Neural cell (in vitro differentiated cells): ENCODE measurements around the gene ARHGAP10. TPM values are rescaled to one million over a fixed set of nuclear protein-coding genes. Genes with fewer than 3 reads are reported as not detected.

Experiments used
- H2AFZ ChIP-seq: fragments of 200-600, 300-800 bp; sonication (generic), shearing (Covaris generic); 2 replicates; pipeline ENCODE4 v1.6.0; 2014; ENCODE audit warnings: low read depth, mild to moderate bottlenecking, antibody characterized with exemption, low read length, moderate library complexity
- H3F3A ChIP-seq: fragments of 200-600 bp; shearing (Covaris generic); 2 replicates; pipeline ENCODE4 v1.6.1; 2016; ENCODE audit warnings: mild to moderate bottlenecking, moderate library complexity, mixed read lengths, antibody characterized with exemption, low read length; ENCODE audit not compliant: insufficient read depth, poor library complexity, severe bottlenecking
- H3K27ac ChIP-seq: fragments of 200-600, 300-800 bp; sonication (generic), shearing (Covaris generic); 2 replicates; pipeline ENCODE4 v1.5.1; 2014; ENCODE audit warnings: mild to moderate bottlenecking, low read length, moderate library complexity
- H3K27me3 ChIP-seq: fragments of 300-800, 200-600 bp; sonication (generic), shearing (Covaris generic); 2 replicates; pipeline ENCODE4 v1.6.0; 2014; ENCODE audit warnings: mild to moderate bottlenecking, low read depth, low read length, moderate library complexity; ENCODE audit not compliant: insufficient read depth
- H3K36me3 ChIP-seq: fragments of 300-800, 200-600 bp; sonication (generic), shearing (Covaris generic); 2 replicates; pipeline ENCODE4 v1.5.1; 2014; ENCODE audit warnings: mild to moderate bottlenecking, antibody characterized with exemption, low read length, moderate library complexity; ENCODE audit not compliant: insufficient read depth
- H3K4me2 ChIP-seq: fragments of 300-800, 200-600 bp; sonication (generic), shearing (Covaris generic); 2 replicates; pipeline ENCODE4 v1.6.0; 2014; ENCODE audit warnings: mild to moderate bottlenecking, low read length
- H3K4me3 ChIP-seq: fragments of 300-800, 200-600 bp; sonication (generic), shearing (Covaris generic); 2 replicates; pipeline ENCODE4 v1.5.1; 2014; ENCODE audit warnings: mild to moderate bottlenecking, low read length, moderate library complexity
- H3K79me2 ChIP-seq: fragments of 200-600 bp; shearing (Covaris generic); replicated peaks from 2 replicates; pipeline ENCODE4 v1.6.0; 2014; ENCODE audit warnings: mild to moderate bottlenecking, low read length, moderate library complexity; ENCODE audit not compliant: insufficient read depth
- H3K9ac ChIP-seq: fragments of 300-800, 200-600 bp; sonication (generic), shearing (Covaris generic); 2 replicates; pipeline ENCODE4 v1.6.1; 2016; ENCODE audit warnings: mild to moderate bottlenecking, low read length, mixed read lengths
- H3K9me2 ChIP-seq: fragments of 200-600 bp; shearing (Covaris generic); 2 replicates; pipeline ENCODE4 v1.6.1; 2016; ENCODE audit warnings: mild to moderate bottlenecking, low read length, mixed read lengths; ENCODE audit not compliant: insufficient read depth
- H3K9me3 ChIP-seq: fragments of 200-600, 300-800 bp; sonication (generic), shearing (Covaris generic); 2 replicates; pipeline ENCODE4 v1.6.1; 2016; ENCODE audit warnings: mild to moderate bottlenecking, mixed run types, low read length, moderate library complexity, mixed read lengths
- H4K20me1 ChIP-seq: fragments of 200-600 bp; shearing (Covaris generic); 2 replicates; pipeline ENCODE4 v1.6.1; 2016; ENCODE audit warnings: mild to moderate bottlenecking, mixed run types; ENCODE audit not compliant: insufficient read depth
- EP300 ChIP-seq: fragments of 450-650 bp; conservative IDR thresholded peaks from 2 replicates; pipeline ENCODE4 v1.6.1; 2014; ENCODE audit warnings: antibody characterized with exemption, mild to moderate bottlenecking, moderate library complexity; ENCODE audit not compliant: poor library complexity, severe bottlenecking
- EZH2 ChIP-seq: fragments of 200-600, 300-800 bp; shearing (Covaris generic), sonication (generic); IDR thresholded peaks from 2 replicates; pipeline ENCODE4 v1.6.1; 2014; ENCODE audit warnings: antibody characterized with exemption, low read length, borderline replicate concordance, mild to moderate bottlenecking; ENCODE audit not compliant: insufficient read depth, poor library complexity, severe bottlenecking
- MXI1 ChIP-seq: fragments of 450-650 bp; conservative IDR thresholded peaks from 2 replicates; pipeline ENCODE4 v1.6.1; 2014; ENCODE audit warnings: antibody characterized with exemption, mild to moderate bottlenecking; ENCODE audit not compliant: poor library complexity, severe bottlenecking
- POLR2AphosphoS5 ChIP-seq: IDR thresholded peaks from 2 replicates; pipeline ENCODE4 v1.6.1; 2012
- RAD21 ChIP-seq: fragments of 450-650 bp; conservative IDR thresholded peaks from 2 replicates; pipeline ENCODE4 v1.6.1; 2014; ENCODE audit warnings: antibody characterized with exemption, mild to moderate bottlenecking, moderate library complexity
- SMC3 ChIP-seq: fragments of 450-650 bp; conservative IDR thresholded peaks from 2 replicates; pipeline ENCODE4 v1.6.1; 2014; ENCODE audit warnings: antibody characterized with exemption, mild to moderate bottlenecking, moderate library complexity; ENCODE audit not compliant: poor library complexity
- TAF1 ChIP-seq: IDR thresholded peaks from 2 replicates; pipeline ENCODE4 v1.6.1; 2012; ENCODE audit warnings: low read depth
- polyA plus RNA-seq: library from polyadenylated mRNA; depleted of rRNA; stranded (reverse); fragments of >200 nt; gene quantifications from 2 replicates; pipeline ENCODE4 v1.2.3, GENCODE V29; 2014
- TF ChIP-seq, protein P1 (sequence below): IDR thresholded peaks from 2 replicates; pipeline ENCODE4 v1.6.1; 2012; ENCODE audit warnings: borderline replicate concordance
- TF ChIP-seq, protein P2 (sequence below): fragments of 450-650 bp; IDR thresholded peaks from 2 replicates; pipeline ENCODE4 v1.5.1; 2014; ENCODE audit warnings: antibody characterized with exemption, mild to moderate bottlenecking, moderate library complexity; ENCODE audit not compliant: poor library complexity, severe bottlenecking

The ARHGAP10 gene
- polyA plus RNA-seq, 1 donor from 2014 or later: 1.2 TPM

DNA sequence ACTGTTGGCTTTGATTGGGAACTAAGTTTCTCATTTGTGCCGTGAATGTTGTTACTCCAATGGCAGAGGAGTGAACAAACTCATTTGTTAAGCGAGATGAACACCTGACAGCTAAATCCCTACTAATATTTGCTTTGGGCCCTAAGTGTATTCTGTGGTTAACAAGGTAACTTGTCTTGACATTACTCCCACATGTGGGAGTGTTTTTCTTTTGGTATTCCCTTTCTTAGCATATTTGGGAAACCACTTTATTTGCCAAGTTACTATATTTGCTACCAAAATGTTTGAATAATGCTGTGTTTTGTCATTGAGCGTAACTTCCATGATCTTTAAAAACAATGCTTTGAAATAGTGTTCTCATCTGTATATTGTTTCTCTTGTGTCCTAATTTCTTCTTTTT lies 82.5 kb downstream of the ARHGAP10 start:
- Histone ChIP-seq H3K9me2 (no peaks in the 10 kb centered on the region), H3K9ac (no peak overlapping the region), H3K36me3 (no peaks in the 10 kb centered on the region), H3K27ac (no peak overlapping the region), H3K9me3 (no peaks in the 10 kb centered on the region), H3F3A (no peaks in the 10 kb centered on the region), H3K79me2 (no peaks in the 10 kb centered on the region), H3K4me3 (no peak overlapping the region), H4K20me1 (no peaks in the 10 kb centered on the region), H3K4me2 (no peak overlapping the region), H3K27me3 (no peaks in the 10 kb centered on the region), H2AFZ (no peak overlapping the region)
- TF ChIP-seq RAD21 (no peak), EZH2 (no peak), SMC3 (no peak)
- TF ChIP-seq, protein P1, sequence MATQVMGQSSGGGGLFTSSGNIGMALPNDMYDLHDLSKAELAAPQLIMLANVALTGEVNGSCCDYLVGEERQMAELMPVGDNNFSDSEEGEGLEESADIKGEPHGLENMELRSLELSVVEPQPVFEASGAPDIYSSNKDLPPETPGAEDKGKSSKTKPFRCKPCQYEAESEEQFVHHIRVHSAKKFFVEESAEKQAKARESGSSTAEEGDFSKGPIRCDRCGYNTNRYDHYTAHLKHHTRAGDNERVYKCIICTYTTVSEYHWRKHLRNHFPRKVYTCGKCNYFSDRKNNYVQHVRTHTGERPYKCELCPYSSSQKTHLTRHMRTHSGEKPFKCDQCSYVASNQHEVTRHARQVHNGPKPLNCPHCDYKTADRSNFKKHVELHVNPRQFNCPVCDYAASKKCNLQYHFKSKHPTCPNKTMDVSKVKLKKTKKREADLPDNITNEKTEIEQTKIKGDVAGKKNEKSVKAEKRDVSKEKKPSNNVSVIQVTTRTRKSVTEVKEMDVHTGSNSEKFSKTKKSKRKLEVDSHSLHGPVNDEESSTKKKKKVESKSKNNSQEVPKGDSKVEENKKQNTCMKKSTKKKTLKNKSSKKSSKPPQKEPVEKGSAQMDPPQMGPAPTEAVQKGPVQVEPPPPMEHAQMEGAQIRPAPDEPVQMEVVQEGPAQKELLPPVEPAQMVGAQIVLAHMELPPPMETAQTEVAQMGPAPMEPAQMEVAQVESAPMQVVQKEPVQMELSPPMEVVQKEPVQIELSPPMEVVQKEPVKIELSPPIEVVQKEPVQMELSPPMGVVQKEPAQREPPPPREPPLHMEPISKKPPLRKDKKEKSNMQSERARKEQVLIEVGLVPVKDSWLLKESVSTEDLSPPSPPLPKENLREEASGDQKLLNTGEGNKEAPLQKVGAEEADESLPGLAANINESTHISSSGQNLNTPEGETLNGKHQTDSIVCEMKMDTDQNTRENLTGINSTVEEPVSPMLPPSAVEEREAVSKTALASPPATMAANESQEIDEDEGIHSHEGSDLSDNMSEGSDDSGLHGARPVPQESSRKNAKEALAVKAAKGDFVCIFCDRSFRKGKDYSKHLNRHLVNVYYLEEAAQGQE: no peak

DNA sequence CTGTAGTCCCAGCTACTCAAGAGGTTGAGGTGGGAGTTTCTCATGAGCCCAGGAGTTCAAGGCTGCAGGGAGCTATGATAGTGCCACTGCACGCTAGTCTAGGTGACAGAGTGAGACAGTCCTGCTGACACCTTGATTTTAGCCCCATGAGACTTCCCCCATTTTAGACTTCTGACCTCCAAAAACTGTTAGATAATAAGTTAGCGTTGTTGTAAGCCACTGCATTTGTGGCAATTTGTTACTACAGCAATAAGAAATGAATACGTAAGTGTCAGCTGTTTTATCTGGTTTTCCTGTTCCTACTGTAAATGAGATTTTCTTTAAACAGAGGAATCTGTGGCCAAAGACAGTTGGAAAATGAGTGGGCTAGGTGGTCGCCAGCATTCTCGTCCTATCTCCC lies 83.9 kb downstream of the ARHGAP10 start:
- no peak overlapping the region for H3K4me2 ChIP-seq
- H3K79me2 ChIP-seq: no peaks in the 10 kb centered on the region
- no peaks in the 10 kb centered on the region for H3K9me3 ChIP-seq
- H3K36me3 ChIP-seq: no peaks in the 10 kb centered on the region
- H2AFZ ChIP-seq: no peak overlapping the region
- no peaks in the 10 kb centered on the region for H3K27me3 ChIP-seq
- H4K20me1 ChIP-seq: no peaks in the 10 kb centered on the region
- no peaks in the 10 kb centered on the region for H3K9me2 ChIP-seq
- H3K27ac ChIP-seq: no peak overlapping the region
- H3F3A ChIP-seq: no peaks in the 10 kb centered on the region
- H3K4me3 ChIP-seq: no peak overlapping the region
- H3K9ac ChIP-seq: no peak overlapping the region
- TF ChIP-seq RAD21: no peak
- TF ChIP-seq, protein P2, sequence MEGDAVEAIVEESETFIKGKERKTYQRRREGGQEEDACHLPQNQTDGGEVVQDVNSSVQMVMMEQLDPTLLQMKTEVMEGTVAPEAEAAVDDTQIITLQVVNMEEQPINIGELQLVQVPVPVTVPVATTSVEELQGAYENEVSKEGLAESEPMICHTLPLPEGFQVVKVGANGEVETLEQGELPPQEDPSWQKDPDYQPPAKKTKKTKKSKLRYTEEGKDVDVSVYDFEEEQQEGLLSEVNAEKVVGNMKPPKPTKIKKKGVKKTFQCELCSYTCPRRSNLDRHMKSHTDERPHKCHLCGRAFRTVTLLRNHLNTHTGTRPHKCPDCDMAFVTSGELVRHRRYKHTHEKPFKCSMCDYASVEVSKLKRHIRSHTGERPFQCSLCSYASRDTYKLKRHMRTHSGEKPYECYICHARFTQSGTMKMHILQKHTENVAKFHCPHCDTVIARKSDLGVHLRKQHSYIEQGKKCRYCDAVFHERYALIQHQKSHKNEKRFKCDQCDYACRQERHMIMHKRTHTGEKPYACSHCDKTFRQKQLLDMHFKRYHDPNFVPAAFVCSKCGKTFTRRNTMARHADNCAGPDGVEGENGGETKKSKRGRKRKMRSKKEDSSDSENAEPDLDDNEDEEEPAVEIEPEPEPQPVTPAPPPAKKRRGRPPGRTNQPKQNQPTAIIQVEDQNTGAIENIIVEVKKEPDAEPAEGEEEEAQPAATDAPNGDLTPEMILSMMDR: no peak
- TF ChIP-seq POLR2AphosphoS5: no peak
- TF ChIP-seq MXI1: no peak
- no peak for TF ChIP-seq EP300
- no peak for TF ChIP-seq SMC3
- TF ChIP-seq TAF1: no peak
- TF ChIP-seq, protein P1: no peak
- TF ChIP-seq EZH2: no peak
